HG02973 (cell line): Measurements from ENCODE around the gene SIX6.
"Not testable (repeated sequence)": the region's sequence is repeated elsewhere in the genome, so short reads cannot be mapped to it uniquely, and the experiment has no call there.

Experiments used
- ATAC-seq: cut with Tn5 transposase; IDR thresholded peaks from one replicate; pipeline ENCODE4 v1.9.1; 2021; ENCODE audit warnings: moderate library complexity; ENCODE audit not compliant: unreplicated experiment

SIX6 gene

GRCh38 chr14:60508707-60509437, at the start of gene SIX6:
SIX6 (plus strand) TSS chr14:60509146; CDS start chr14:60509399, 253 bp downstream.
- ATAC-seq = no peak

GRCh38 chr14:60480248-60480647, 28.7 kb upstream of the SIX6 start:
- not testable (repeated sequence) for ATAC-seq

GRCh38 chr14:60482743-60483142, 26.2 kb upstream of the SIX6 start:
- ATAC-seq = no peak

- ATAC-seq = no peak
These were observed 23.8 kb upstream of the SIX6 start for GRCh38 chr14:60485057-60485597.

GRCh38 chr14:60485598-60486251, 23.2 kb upstream of the SIX6 start, which contains the start of gene C14orf39:
C14orf39 (minus strand) TSS chr14:60486063; CDS start chr14:60485078, 985 bp downstream.
- ATAC-seq = no peak

- ATAC-seq = no peak
These were observed 21.7 kb upstream of the SIX6 start for GRCh38 chr14:60487211-60487610.

GRCh38 chr14:60488175-60488574, 20.8 kb upstream of the SIX6 start:
- ATAC-seq = no peak

- no peak for ATAC-seq
These were observed 18.7 kb upstream of the SIX6 start for GRCh38 chr14:60490270-60490669.

- ATAC-seq = no peak
These were observed 13.0 kb upstream of the SIX6 start for GRCh38 chr14:60495946-60496345.

- ATAC-seq = no peak
These were observed 6.4 kb upstream of the SIX6 start for GRCh38 chr14:60502541-60502940.

- ATAC-seq = no peak
These were observed 3.5 kb upstream of the SIX6 start for GRCh38 chr14:60505448-60505847.

GRCh38 chr14:60506010-60506409, 2.9 kb upstream of the SIX6 start:
- no peak for ATAC-seq

GRCh38 chr14:60506462-60506984, 2.4 kb upstream of the SIX6 start:
- no peak for ATAC-seq

GRCh38 chr14:60506985-60507829, 1.7 kb upstream of the SIX6 start:
- ATAC-seq = no peak

GRCh38 chr14:60508363-60508706, 611 bp upstream of the SIX6 start:
- ATAC-seq = no peak

- ATAC-seq = no peak
These were observed 700 bp downstream of the SIX6 start for GRCh38 chr14:60509438-60510253.

- no peak for ATAC-seq
These were observed 1.5 kb downstream of the SIX6 start for GRCh38 chr14:60510254-60510950.

- ATAC-seq = no peak
These were observed 2.1 kb downstream of the SIX6 start for GRCh38 chr14:60510951-60511599.

- no peak for ATAC-seq
These were observed 3.2 kb downstream of the SIX6 start for GRCh38 chr14:60512126-60512525.
